Keratinocyte (primary cell): ENCODE results near the gene HMGCS2. TPM values are rescaled to one million over a fixed set of nuclear protein-coding genes. Genes with fewer than 3 reads are reported as not detected.

Source experiments
- DNase-seq: peaks from one replicate; pipeline ENCODE4 v3.0.0-alpha.2; 2011; ENCODE audit warnings: low read depth, missing footprints, low spot score
- FAIRE-seq: peaks from 2 replicates; lab custom pipeline; 2011; peaks lifted over from hg19 to GRCh38; lab: Jason Lieb, UNC
- H2AFZ ChIP-seq: 2 replicates; pipeline ENCODE4 v1.6.0; 2012; ENCODE audit warnings: low read length, control low read depth, inconsistent platforms; ENCODE audit not compliant: control insufficient read depth
- H3K27ac ChIP-seq: 2 replicates; pipeline ENCODE4 v1.5.1; 2011; ENCODE audit warnings: low read length; ENCODE audit not compliant: control insufficient read depth, insufficient read depth
- H3K27me3 ChIP-seq: 3 replicates; pipeline ENCODE4 v1.6.0; 2011; ENCODE audit warnings: low read length; ENCODE audit not compliant: control insufficient read depth, insufficient read depth; ENCODE audit errors: extremely low read depth
- H3K36me3 ChIP-seq, 2 experiments: 2 replicates in 1 of 2; 3 replicates in 1 of 2; pipeline ENCODE4 v1.5.1; 2011; ENCODE audit warnings: low read length in 2 of 2, mild to moderate bottlenecking in 1 of 2; ENCODE audit not compliant: control insufficient read depth in 2 of 2, insufficient read depth in 2 of 2; ENCODE audit errors: extremely low read depth in 1 of 2
- H3K4me1 ChIP-seq: 3 replicates; pipeline ENCODE4 v1.5.1; 2011; ENCODE audit warnings: low read length; ENCODE audit not compliant: control insufficient read depth, insufficient read depth; ENCODE audit errors: extremely low read depth
- H3K4me2 ChIP-seq: 3 replicates; pipeline ENCODE4 v1.6.0; 2011; ENCODE audit warnings: low read depth, low read length; ENCODE audit not compliant: control insufficient read depth, insufficient read depth; ENCODE audit errors: extremely low read depth
- H3K4me3 ChIP-seq, 3 experiments: fragments of 200-600 bp in 1 of 3; sonication (generic) in 1 of 3; 2 replicates in 2 of 3; 3 replicates in 1 of 3; pipeline ENCODE4 v1.5.1; 2011 to 2016; ENCODE audit warnings: low read length in 3 of 3, mild to moderate bottlenecking in 3 of 3, control low read depth in 2 of 3, inconsistent platforms in 1 of 3, low read depth in 1 of 3, mixed read lengths in 1 of 3, mixed run types in 1 of 3, moderate library complexity in 1 of 3; ENCODE audit not compliant: control insufficient read depth in 2 of 3, insufficient read depth in 2 of 3; ENCODE audit errors: extremely low read depth in 1 of 3
- H3K79me2 ChIP-seq: 2 replicates; pipeline ENCODE4 v1.6.0; 2012; ENCODE audit warnings: low read length; ENCODE audit not compliant: control insufficient read depth, insufficient read depth
- H3K9ac ChIP-seq: 3 replicates; pipeline ENCODE4 v1.6.0; 2011; ENCODE audit warnings: low read length; ENCODE audit not compliant: control insufficient read depth, insufficient read depth; ENCODE audit errors: extremely low read depth
- H3K9me1 ChIP-seq: 3 replicates; pipeline ENCODE4 v1.6.0; 2011; ENCODE audit warnings: low read length; ENCODE audit not compliant: control insufficient read depth, insufficient read depth; ENCODE audit errors: extremely low read depth
- H3K9me3 ChIP-seq: 2 replicates; pipeline ENCODE4 v1.5.1; 2012; ENCODE audit warnings: low read depth, low read length; ENCODE audit not compliant: control insufficient read depth
- H4K20me1 ChIP-seq: 3 replicates; pipeline ENCODE4 v1.6.0; 2011; ENCODE audit warnings: low read length; ENCODE audit not compliant: control insufficient read depth, insufficient read depth; ENCODE audit errors: extremely low read depth
- EZH2 ChIP-seq: IDR thresholded peaks from one replicate; pipeline ENCODE4 v1.6.1; 2012; ENCODE audit warnings: inconsistent platforms, mild to moderate bottlenecking, low read length, moderate library complexity
- dilution Hi-C: fragments of 300-500 bp; cut with MboI; formaldehyde crosslinking; loops from one replicate; pipeline ENCODE4 v1.7.0; 2020; ENCODE audit warnings: low sequenced_read_pairs; ENCODE audit not compliant: extremely low pct_ligation_motif_present
- polyA plus RNA-seq, 5 experiments: library from polyadenylated mRNA; depleted of rRNA in 3 of 5; stranded (reverse) in 3 of 5; stranded (forward) in 1 of 5; unstranded in 1 of 5; fragments of >200 nt; gene quantifications; 1 replicate in 1 of 5; 2 replicates in 3 of 5; 3 replicates in 1 of 5; pipeline versions ENCODE4 v1.2.1 to v1.2.3, GENCODE V29; 2011 to 2012; ENCODE audit warnings: missing spikeins in 2 of 5, low read depth in 1 of 5, low replicate concordance in 1 of 5
- TF ChIP-seq, protein P1 (sequence below), 3 experiments: IDR thresholded peaks in 1 of 3; conservative IDR thresholded peaks in 1 of 3; optimal IDR thresholded peaks in 1 of 3; 2 replicates in 2 of 3; 3 replicates in 1 of 3; pipeline versions ENCODE3 to v1.5.1; 2011; ENCODE audit warnings: low read length in 3 of 3, mild to moderate bottlenecking in 3 of 3, moderate library complexity in 2 of 3, control low read depth in 1 of 3, inconsistent platforms in 1 of 3; ENCODE audit not compliant: insufficient read depth in 2 of 3; ENCODE audit errors: extremely low read depth in 1 of 3

The HMGCS2 gene
- polyA plus RNA-seq, 1 donor (not counting 4 experiments of a cell fraction or from before 2014, with no cell fraction given), result not detected

DNA sequence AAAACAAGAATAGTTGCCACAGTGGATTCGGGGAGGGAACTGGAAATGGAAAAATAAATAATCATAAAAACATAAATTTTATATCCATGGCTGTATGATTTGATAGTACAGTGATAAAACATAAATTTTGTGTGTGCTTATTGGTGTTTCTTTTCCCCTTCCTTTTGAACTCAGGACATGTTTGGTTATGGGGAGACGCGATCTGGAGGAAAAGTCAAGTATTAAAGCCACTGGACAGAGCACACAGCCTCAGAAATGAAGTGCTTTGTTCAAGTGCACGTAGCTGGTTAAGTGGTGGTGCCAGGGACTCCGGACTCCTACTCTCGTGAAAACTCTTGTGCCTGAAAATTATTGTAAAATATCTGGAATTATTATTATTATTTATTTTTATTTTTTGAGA, 9.7 kb upstream of the HMGCS2 start:
- H3K9me1 ChIP-seq, result no peaks in the 10 kb centered on the region
- TF ChIP-seq EZH2, result no peak
- TF ChIP-seq, protein P1, sequence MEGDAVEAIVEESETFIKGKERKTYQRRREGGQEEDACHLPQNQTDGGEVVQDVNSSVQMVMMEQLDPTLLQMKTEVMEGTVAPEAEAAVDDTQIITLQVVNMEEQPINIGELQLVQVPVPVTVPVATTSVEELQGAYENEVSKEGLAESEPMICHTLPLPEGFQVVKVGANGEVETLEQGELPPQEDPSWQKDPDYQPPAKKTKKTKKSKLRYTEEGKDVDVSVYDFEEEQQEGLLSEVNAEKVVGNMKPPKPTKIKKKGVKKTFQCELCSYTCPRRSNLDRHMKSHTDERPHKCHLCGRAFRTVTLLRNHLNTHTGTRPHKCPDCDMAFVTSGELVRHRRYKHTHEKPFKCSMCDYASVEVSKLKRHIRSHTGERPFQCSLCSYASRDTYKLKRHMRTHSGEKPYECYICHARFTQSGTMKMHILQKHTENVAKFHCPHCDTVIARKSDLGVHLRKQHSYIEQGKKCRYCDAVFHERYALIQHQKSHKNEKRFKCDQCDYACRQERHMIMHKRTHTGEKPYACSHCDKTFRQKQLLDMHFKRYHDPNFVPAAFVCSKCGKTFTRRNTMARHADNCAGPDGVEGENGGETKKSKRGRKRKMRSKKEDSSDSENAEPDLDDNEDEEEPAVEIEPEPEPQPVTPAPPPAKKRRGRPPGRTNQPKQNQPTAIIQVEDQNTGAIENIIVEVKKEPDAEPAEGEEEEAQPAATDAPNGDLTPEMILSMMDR (optimal IDR thresholded peaks at IDR 0.05 in 1 of 3, IDR thresholded peaks at IDR 0.05 in 1 of 3, conservative IDR thresholded peaks at IDR 0.05 in 1 of 3; ENCODE audit: extremely low read depth in 1 of 3, insufficient read depth in 2 of 3, low read length in 3 of 3), result no peak
- no peak overlapping the region for H3K9ac ChIP-seq
- no peaks in the 10 kb centered on the region for H4K20me1 ChIP-seq
- no peaks in the 10 kb centered on the region for H3K9me3 ChIP-seq
- H3K27ac ChIP-seq, result no peak overlapping the region
- dilution Hi-C loops, result no loop called here
- no peak overlapping the region for H2AFZ ChIP-seq
- DNase-seq (no peak), FAIRE-seq (no peak)
- H3K4me1 ChIP-seq, result peaks cover 15% of the 10 kb centered on the region
- no peaks in the 10 kb centered on the region for H3K27me3 ChIP-seq
- H3K79me2 ChIP-seq, result no peaks in the 10 kb centered on the region
- no peak overlapping the region for H3K4me2 ChIP-seq
- no peaks in the 10 kb centered on the region for H3K36me3 ChIP-seq
- H3K4me3 ChIP-seq, result no peak overlapping the region

DNA sequence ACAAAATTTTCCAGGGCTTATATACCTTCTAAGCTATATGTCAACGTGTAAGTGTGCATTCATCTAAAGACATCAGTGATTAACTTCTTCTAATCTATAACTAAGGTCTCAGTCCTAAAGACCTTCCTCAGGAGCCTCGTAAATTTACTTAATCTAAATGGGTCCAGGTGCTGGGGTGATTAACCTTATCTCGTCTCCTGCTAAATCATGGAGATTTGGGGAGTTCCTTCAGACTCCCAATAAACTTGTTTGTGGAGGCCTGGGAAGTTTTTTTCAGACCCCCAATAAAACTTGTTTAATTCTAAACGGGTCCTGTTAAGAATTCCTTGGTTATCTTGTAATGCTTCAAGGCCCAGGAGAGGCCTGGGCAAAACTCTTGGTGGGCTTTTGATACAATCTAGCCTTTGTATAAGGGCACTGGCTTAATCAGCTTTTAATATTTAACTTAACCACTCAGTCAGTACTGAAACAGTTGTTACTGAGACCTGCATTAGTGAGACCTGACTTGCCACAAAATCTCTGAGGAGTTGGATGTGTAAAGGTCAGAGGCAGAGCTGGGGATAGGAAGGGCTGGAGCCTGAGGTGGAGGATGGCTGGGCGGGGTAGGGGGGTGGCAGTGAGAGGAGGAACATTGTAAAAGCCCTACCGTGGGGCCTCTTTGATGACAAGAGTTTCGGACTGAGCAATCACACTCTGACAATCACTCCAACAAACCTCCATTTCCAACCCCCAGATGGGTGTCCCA, 6.2 kb upstream of the HMGCS2 start:
- Histone ChIP-seq H3K9ac (no peak overlapping the region), H3K4me1 (peaks cover 7% of the 10 kb centered on the region), H3K9me3 (no peaks in the 10 kb centered on the region), H4K20me1 (no peaks in the 10 kb centered on the region), H3K27me3 (no peaks in the 10 kb centered on the region), H2AFZ (no peak overlapping the region), H3K27ac (no peak overlapping the region), H3K4me2 (no peak overlapping the region), H3K9me1 (no peaks in the 10 kb centered on the region), H3K4me3 (no peak overlapping the region), H3K36me3 (no peaks in the 10 kb centered on the region), H3K79me2 (no peaks in the 10 kb centered on the region)
- FAIRE-seq (no peak), DNase-seq (no peak)
- TF ChIP-seq, protein P1 (optimal IDR thresholded peaks at IDR 0.05 in 1 of 3, IDR thresholded peaks at IDR 0.05 in 1 of 3, conservative IDR thresholded peaks at IDR 0.05 in 1 of 3; ENCODE audit: extremely low read depth in 1 of 3, insufficient read depth in 2 of 3, low read length in 3 of 3), result no peak
- no peak for TF ChIP-seq EZH2
- dilution Hi-C loops, result no loop called here
